ENCODE results near the gene SPATA46.
"Not testable (repeated sequence)": the region's sequence is repeated elsewhere in the genome, so short reads cannot be mapped to it uniquely, and the experiment has no call there.

Gene SPATA46

GRCh38 chr1:162376691-162377090, at the start of gene SPATA46:
SPATA46 (minus strand) TSS chr1:162376854; CDS start chr1:162376790, 64 bp downstream.
- no peak for DNase-seq

DNA sequence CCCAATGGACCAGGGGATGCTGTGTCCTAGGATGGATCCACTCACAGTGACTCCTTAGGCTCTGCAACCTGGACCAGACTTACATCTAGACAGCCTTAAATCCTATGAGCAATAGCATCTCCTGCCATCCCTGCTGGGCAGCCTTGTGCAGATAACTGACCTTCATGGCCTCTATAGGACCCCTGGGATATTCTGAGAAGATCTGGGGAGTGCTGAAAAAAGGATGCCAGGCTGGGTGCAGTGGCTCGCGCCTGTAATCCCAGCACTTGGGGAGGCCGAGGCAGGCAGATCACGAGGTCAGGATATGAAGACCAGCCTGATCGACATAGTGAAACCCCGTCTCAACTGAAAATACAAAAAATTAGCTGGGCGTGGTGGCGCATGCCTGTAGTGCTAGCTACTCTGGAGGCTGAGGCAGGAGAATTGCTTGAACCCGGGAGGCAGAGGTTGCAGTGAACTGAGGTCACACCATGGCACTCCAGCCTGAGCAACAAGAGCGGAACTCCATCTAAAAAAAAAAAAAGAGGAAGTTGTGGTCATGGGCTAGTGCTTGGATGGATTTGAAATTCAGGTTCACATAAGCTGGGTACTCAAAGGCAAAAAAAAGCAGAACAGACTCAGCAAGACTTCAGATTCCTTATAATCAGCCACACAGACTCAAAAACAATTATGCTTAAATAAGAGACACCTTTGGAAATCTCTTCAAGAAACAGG, 46.2 kb upstream of the SPATA46 start:
- DNase-seq: no peak

- DNase-seq: no peak
Measured at GRCh38 chr1:162421258-162422164, 44.9 kb upstream of the SPATA46 start.

DNA sequence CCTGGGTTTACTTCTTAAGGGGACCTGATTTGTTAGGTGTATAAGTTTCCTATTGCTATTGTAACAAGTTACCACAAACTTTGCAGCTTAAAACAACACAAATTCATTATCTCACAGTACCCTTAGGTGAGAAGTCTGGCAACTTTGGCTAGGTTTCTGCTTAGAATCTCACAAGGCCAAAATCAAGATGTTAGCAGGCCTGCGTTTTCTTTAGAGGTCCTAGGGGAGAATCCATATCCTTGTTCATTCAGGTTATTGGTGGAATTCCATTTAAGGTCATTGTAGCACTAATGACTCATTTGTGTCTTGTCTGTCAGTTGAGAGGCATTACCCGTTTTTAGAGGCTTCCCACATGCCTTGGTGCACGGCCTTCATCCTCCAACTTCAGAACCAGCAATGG, 43.5 kb upstream of the SPATA46 start:
- no peak for DNase-seq

- DNase-seq: not testable (repeated sequence)
Measured at GRCh38 chr1:162419450-162419931, 42.8 kb upstream of the SPATA46 start.

GRCh38 chr1:162418584-162418983, 41.9 kb upstream of the SPATA46 start:
- DNase-seq: not testable (repeated sequence)

DNA sequence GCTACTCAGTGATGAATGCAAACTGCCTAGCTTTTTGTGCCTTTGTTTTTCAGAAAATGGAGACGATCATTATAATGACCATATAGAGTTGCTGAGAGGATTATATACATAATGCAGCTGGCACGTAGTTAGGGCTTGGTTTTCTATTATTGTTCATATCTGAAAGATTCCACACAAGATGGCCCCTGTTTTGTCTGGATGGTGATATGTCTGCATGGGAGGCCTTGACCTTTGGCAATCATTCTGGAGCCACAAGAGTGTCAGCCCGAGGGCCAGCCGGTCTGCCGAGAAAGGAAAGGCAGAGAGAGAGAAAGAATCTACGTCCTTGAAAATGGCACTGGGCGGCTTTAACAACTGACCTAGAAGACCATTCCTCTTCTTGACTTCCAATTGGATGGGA, 41.0 kb upstream of the SPATA46 start:
- no peak for DNase-seq

DNA sequence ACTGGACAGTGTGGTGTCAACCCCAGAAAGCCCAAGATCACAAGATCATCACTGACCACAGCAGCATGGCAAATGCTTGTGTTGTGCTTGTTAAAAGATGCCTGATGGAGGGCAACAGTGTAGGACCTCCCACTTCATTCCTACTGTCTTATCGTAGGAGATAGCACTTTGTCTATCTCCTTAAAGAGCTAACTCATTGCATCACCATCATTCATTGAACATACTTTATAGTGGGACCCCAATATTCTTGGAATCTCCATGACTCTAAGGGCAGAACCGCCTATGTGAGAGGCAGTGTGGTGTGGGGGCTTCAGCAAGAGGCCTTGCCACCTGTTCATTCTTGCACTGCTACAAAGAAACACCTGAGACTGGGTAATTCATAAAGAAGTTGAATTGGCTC, 40.3 kb upstream of the SPATA46 start:
- DNase-seq: no peak

DNA sequence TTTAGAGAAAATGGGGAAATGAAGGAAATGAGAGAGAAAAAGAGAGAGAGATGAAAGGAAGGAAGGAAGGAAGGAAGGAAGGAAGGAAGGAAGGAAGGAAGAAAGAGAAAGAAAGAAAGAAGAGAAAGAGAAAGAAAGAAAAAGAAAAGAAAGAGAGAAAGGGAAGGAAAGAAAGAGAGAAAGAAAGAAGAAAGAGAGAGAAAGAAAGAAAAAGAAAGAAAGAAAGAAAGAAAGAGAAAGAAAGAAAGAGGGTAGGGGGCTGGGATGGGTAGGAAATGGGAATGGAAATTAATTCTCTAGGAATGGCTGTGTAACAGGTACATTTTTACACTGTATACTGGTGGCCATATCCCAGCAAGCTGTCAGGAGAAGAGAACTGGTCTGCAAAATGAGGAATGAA, 39.6 kb upstream of the SPATA46 start:
- no peak for DNase-seq

DNA sequence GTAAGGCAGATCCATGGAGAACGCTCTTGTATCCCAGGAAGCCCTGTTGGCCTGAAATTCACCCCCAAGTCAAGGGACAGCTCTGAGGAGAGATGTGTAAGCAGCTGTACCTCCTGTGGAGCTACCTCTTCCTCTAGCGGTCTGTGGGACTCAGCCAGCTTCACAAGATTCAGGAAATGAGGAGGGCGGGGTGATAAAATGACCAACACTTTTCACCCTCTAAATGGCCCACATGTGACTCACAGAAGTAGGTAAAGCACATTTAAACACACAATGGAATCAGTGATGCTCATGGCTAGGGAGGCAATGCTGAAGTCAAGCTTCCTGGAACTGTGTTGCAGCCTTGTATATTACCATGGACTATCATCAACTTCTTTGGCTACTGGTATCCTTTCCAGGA, 35.3 kb upstream of the SPATA46 start, which contains the start of gene SH2D1B:
SH2D1B (minus strand) TSS at position 135 of the 400 bp plus-strand sequence; CDS start at position 15, 120 bp downstream.
- DNase-seq: no peak

- DNase-seq: no peak
Measured at GRCh38 chr1:162407539-162407938, 30.9 kb upstream of the SPATA46 start.

GRCh38 chr1:162406811-162407210, 30.2 kb upstream of the SPATA46 start:
- no peak for DNase-seq

DNA sequence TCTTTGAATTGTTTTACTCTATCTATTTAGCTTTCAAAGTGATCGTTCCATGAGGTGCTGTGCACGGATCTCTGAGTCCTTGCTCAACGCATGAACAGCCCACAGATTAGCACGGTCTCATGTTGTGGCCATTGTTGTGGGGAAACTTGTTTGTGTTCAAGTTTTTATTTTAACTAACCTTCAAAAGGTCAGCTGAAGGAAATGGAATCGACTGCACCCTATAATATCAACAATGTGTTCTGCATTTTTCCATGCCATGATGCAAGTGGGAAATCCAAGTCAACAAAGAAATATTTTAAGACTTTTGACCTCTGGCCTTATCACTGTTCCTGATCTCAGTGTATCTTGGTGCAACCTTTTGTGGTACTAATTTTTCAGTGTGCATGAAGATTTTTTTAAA, 29.1 kb upstream of the SPATA46 start:
- DNase-seq: no peak

GRCh38 chr1:162404550-162405160, 28.0 kb upstream of the SPATA46 start:
- no peak for DNase-seq

GRCh38 chr1:162400790-162401355, 24.2 kb upstream of the SPATA46 start:
- DNase-seq: no peak

GRCh38 chr1:162398999-162399580, 22.4 kb upstream of the SPATA46 start:
- DNase-seq: no peak

- no peak for DNase-seq
Measured at GRCh38 chr1:162397943-162398560, 21.4 kb upstream of the SPATA46 start.

- no peak for DNase-seq
Measured at GRCh38 chr1:162397039-162397448, 20.4 kb upstream of the SPATA46 start.

DNA sequence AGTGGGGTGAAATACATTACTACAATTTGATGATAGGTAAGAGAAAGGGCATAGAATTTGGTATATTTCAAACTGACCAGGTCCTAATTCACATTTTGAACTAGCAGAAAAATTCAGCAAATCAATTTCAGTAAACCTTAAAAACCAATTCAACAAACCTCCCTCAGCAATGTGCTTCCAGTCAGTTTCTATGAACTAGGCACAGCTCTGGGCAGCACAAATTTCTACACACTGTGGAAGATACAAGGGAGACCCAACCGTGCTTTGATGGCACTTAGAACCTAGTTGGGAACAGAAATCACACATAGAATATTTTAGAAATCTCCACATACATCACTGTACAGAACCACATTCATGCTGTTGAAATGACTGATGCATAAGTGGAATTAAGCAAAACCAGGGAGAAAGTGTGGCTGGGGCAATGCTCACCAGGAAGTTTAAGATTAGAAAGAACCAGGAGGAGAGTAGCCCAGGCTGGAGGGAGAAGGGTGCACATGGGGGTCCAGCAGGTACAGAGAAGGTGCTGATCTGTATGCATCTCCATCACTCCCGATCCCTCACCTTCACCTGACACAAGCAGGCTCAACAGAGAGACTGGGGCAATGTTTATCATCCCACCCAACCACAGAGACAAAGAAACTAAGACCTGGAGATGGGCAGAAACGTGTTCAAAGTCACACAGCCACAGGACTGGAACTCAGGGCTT, 19.7 kb upstream of the SPATA46 start:
- DNase-seq: no peak

GRCh38 chr1:162391790-162392563, 15.3 kb upstream of the SPATA46 start:
- DNase-seq: no peak
